ENCODE data around the gene AHSG.

- TF ChIP-seq POLR2A (IDR thresholded peaks at IDR 0.05; ENCODE audit: low read length): no peak
- no peak for TF ChIP-seq GATA1 (IDR thresholded peaks at IDR 0.05; ENCODE audit: low read depth, low read length)
These were observed 16.1 kb upstream of the AHSG start for GRCh38 chr3:186596568-186597287.
